Upper lobe of left lung (tissue), 6 donors: ENCODE data around the gene HDAC2. TPM values are rescaled to one million over a fixed set of nuclear protein-coding genes. Genes with fewer than 3 reads are reported as not detected.
"Not testable (repeated sequence)": the region's sequence is repeated elsewhere in the genome, so short reads cannot be mapped to it uniquely, and the experiment has no call there.

Experiments used
- ATAC-seq, 2 donors: fragments of 200-7000 bp; cut with Tn5 transposase; one replicate each; pipeline ENCODE4 v1.9.1; 2022; ENCODE audit warnings: mild to moderate bottlenecking in 2 of 2, moderate library complexity in 2 of 2; ENCODE audit not compliant: low FRiP score in 2 of 2
- DNase-seq, 2 donors: peaks; one replicate each; pipeline ENCODE4 v3.0.0-alpha.2; 2019 to 2020
- H3K27ac ChIP-seq, 4 donors: fragments of 200-600 bp; sonication (generic); one replicate each; pipeline ENCODE4 v1.5.1; 2016 to 2019
- H3K27me3 ChIP-seq, 4 donors: fragments of 200-600 bp; sonication (generic); one replicate each; pipeline ENCODE4 v1.5.1; 2017 to 2019
- H3K36me3 ChIP-seq, 4 donors: fragments of 200-600 bp; sonication (generic); one replicate each; pipeline ENCODE4 v1.5.1; 2016 to 2019
- H3K4me1 ChIP-seq, 4 donors: fragments of 200-600 bp; sonication (generic); one replicate each; pipeline ENCODE4 v1.5.1; 2018 to 2019
- H3K4me3 ChIP-seq, 4 donors: fragments of 200-600 bp; sonication (generic); one replicate each; pipeline ENCODE4 v1.5.1; 2017 to 2019; ENCODE audit warnings: mild to moderate bottlenecking in 2 of 4, moderate library complexity in 1 of 4
- H3K9me3 ChIP-seq, 4 donors: fragments of 200-600 bp; sonication (generic); one replicate each; pipeline ENCODE4 v1.5.1; 2018 to 2019
- CTCF ChIP-seq, 6 experiments: fragments of 450-650 bp in 4 of 6; fragments of 200-600 bp in 2 of 6; sonication (generic) in 2 of 6; IDR thresholded peaks; one replicate each; pipeline ENCODE4 v1.5.1; 2016 to 2019; ENCODE audit warnings: antibody characterized with exemption in 6 of 6
- EP300 ChIP-seq, 4 donors: sonication (generic); formaldehyde crosslinking; IDR thresholded peaks; one replicate each; pipeline ENCODE4 v1.5.1; 2017; ENCODE audit warnings: antibody characterized with exemption in 4 of 4, control low read depth in 2 of 4
- POLR2A ChIP-seq, 4 donors: fragments of 450-650 bp; IDR thresholded peaks; one replicate each; pipeline ENCODE4 v1.5.1; 2016 to 2017; ENCODE audit warnings: antibody characterized with exemption in 4 of 4, mild to moderate bottlenecking in 2 of 4
- POLR2AphosphoS5 ChIP-seq, 2 donors: sonication (generic); formaldehyde crosslinking; IDR thresholded peaks; one replicate each; pipeline ENCODE4 v1.5.1; 2017; ENCODE audit warnings: antibody characterized with exemption in 2 of 2
- WGBS, 2 donors: methylation state at CpG; one replicate each; pipeline ENCODE4 v1.1.5; 2017 to 2018; 5-methylcytosine and 5-hydroxymethylcytosine counted together
- total RNA-seq, 6 donors: library from RNA; depleted of rRNA in 4 of 6; stranded (reverse); fragments of >200 nt in 4 of 6; gene quantifications; one replicate each; pipeline versions ENCODE4 v1.1.0 to v1.2.1, GENCODE V29; 2016 to 2021
- donor health status: DM: no; HTN: no; CAD: no; lungs with moderate emphysema.
- donor health status: DM: no; HTN: yes; CAD: no; lungs with severe emphysema.

Gene HDAC2
- total RNA-seq, 6 donors from 2014 or later = 19.9 to 125 (median 44.0) TPM

- TF ChIP-seq POLR2A (IDR thresholded peaks at IDR 0.05) (no peak), EP300 (IDR thresholded peaks at IDR 0.05) (no peak)
- Histone ChIP-seq H3K36me3 (no peaks in the 10 kb centered on the region), H3K4me3 (no peak overlapping the region), H3K9me3 (peaks cover 0 to 5% (median 1%) of the 10 kb centered on the region in 4 donors), H3K4me1 (peaks cover 7 to 8% (median 8%) of the 10 kb centered on the region in 4 donors), H3K27me3 (no peaks in the 10 kb centered on the region), H3K27ac (peak overlapping the region in 1 of 4 donors; percentile 29)
- DNase-seq (no peak), ATAC-seq (no peak)
Observed at GRCh38 chr6:113924312-113924723, 46.6 kb downstream of the HDAC2 start.

- no peak for TF ChIP-seq CTCF (IDR thresholded peaks at IDR 0.05)
- no peak for TF ChIP-seq EP300 (IDR thresholded peaks at IDR 0.05)
- no peak for TF ChIP-seq POLR2A (IDR thresholded peaks at IDR 0.05)
- no peak for TF ChIP-seq POLR2AphosphoS5 (IDR thresholded peaks at IDR 0.05)
- Histone ChIP-seq H3K4me3 (no peak overlapping the region), H3K36me3 (no peaks in the 10 kb centered on the region), H3K9me3 (no peaks in the 10 kb centered on the region), H3K4me1 (peaks cover 7 to 8% (median 8%) of the 10 kb centered on the region in 4 donors), H3K27ac (no peak overlapping the region), H3K27me3 (no peaks in the 10 kb centered on the region)
- DNase-seq = no peak
- no peak for ATAC-seq
Observed at GRCh38 chr6:113923526-113923925, 47.4 kb downstream of the HDAC2 start.

- Histone ChIP-seq H3K4me1 (peaks cover 7 to 8% (median 8%) of the 10 kb centered on the region in 4 donors), H3K27me3 (no peaks in the 10 kb centered on the region), H3K4me3 (no peak overlapping the region), H3K27ac (peak overlapping the region in 2 of 4 donors; percentile 7 to 38), H3K36me3 (no peaks in the 10 kb centered on the region), H3K9me3 (no peaks in the 10 kb centered on the region)
- no peak for ATAC-seq
- no peak for DNase-seq
- TF ChIP-seq POLR2A (IDR thresholded peaks at IDR 0.05) = no peak
- no peak for TF ChIP-seq POLR2AphosphoS5 (IDR thresholded peaks at IDR 0.05)
- TF ChIP-seq EP300 (IDR thresholded peaks at IDR 0.05) = no peak
- no peak for TF ChIP-seq CTCF (IDR thresholded peaks at IDR 0.05)
- WGBS, 2 donors = 83 to 86% methylated on average over 4 of the region's 4 CpGs
Observed at GRCh38 chr6:113921299-113921904, 49.5 kb downstream of the HDAC2 start.

GRCh38 chr6:113920663-113921267, 50.2 kb downstream of the HDAC2 start:
- H3K27me3 ChIP-seq = no peaks in the 10 kb centered on the region
- H3K4me1 ChIP-seq = peaks cover 7 to 8% (median 8%) of the 10 kb centered on the region in 4 donors
- H3K9me3 ChIP-seq = no peaks in the 10 kb centered on the region
- TF ChIP-seq CTCF (IDR thresholded peaks at IDR 0.05) = no peak
- no peak for TF ChIP-seq POLR2A (IDR thresholded peaks at IDR 0.05)
- TF ChIP-seq EP300 (IDR thresholded peaks at IDR 0.05) = no peak
- TF ChIP-seq POLR2AphosphoS5 (IDR thresholded peaks at IDR 0.05) = no peak
- H3K4me3 ChIP-seq = no peak overlapping the region
- no peaks in the 10 kb centered on the region for H3K36me3 ChIP-seq
- peak overlapping the region in 2 of 4 donors; percentile 7 to 38 for H3K27ac ChIP-seq
- DNase-seq (no peak), ATAC-seq (no peak)
- WGBS, 2 donors = 40 to 44% methylated on average over 3 of the region's 3 CpGs

GRCh38 chr6:113910285-113910684, 60.7 kb downstream of the HDAC2 start:
- H3K27me3 ChIP-seq, H3K4me3 ChIP-seq, H3K4me1 ChIP-seq, DNase-seq, H3K36me3 ChIP-seq, H3K27ac ChIP-seq, ATAC-seq, H3K9me3 ChIP-seq: not testable (repeated sequence)
- 42 to 75% methylated on average over 1 of the region's 1 CpG for WGBS, 2 donors
